HS-5 (cell line): Measurements from ENCODE around the gene KSR2.

Experiments used
- DNase-seq: peaks from one replicate; pipeline ENCODE4 v3.0.0-alpha.2; 2012; ENCODE audit warnings: low read depth

The KSR2 gene

DNA sequence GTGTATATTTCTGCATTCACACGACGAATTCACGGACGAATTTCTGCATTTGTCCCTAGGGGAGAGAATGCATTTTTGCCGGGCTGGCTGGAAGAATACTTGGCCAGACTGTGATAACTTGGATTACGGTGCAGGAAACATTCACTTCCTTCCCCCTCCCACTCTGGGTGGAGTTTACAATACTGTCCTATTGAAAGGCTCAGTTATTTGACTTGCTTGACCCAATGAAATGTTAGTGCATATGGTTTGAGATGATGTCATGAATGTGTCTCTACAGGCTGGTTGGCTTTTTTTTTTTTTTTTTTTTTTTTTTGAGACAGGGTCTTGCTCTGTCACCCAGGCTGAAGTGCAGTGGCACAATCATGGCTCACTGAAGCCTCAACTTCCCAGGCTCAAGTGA lies 516.7 kb downstream of the KSR2 start:
- no peak for DNase-seq

DNA sequence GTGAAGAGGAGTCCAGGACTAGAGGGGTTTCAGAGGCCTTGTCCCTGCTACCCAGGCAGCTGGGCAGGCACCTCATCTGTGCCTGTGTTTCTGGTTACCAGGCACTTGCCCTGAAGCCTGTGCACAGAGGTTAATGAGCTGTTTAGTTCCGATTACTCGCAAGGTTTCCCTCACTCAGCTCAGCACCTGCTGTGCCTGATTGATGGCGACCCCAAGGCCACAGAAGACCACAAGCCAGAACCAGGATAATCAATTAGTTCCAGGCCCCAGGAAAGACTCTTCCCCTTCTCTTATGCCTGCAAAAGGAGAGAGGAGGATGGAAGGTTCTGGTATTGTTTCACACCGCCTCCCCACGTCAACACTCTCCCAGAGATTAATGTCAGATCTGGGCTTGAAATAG lies 518.6 kb downstream of the KSR2 start:
- DNase-seq, result no peak

DNA sequence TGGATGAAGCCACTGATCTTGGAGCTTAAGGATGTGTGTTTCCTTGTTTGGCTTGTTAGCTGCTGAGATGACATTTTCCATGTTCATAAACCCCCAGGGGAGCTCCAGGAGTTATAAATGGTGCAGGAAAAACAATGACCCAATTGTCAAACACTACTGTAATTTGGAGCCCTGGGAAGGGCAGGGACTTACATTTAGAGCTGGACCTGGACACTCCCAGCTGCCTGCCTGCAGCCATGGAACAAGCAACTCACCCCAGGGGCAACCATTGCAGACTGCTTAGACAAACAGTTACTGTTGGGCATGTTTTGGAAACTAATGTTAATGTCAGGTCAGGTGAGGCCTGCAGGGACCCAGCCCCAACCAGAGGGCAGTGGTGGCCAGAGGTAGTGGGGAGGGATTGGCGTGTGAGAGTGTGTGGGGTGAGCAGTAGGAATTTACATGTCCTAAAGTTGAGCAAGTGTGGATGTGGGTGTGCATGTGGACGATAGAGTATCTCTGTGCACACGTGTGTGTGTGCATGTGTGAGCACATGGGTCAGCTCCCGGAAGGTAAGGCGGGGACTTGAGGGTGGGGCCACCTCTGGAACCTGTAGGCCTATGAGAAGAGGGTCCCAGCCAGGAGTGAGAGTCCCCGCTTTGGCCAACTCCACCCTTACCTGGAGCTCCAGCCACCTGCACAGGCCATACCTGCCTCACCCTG lies 521.0 kb downstream of the KSR2 start:
- no peak for DNase-seq

DNA sequence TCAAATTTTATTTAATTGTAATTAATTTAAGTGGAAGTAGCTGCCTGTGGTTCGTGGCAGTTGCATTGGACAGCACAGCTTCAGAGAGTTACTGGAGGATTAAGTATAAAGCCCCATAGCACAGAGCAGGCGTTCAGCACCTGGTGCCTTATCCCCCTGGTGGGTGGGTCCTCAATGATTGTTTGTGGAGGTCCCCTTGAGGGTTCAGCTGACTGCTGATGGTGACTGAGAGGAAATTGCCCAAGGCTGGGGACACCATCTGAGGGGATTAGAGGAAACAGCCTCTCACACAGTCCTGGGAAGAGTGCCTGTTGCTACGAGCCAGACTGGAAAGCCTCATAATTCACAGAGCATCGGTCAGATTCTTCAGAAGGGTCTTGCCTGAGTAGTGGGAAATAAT lies 524.0 kb downstream of the KSR2 start:
- no peak for DNase-seq

DNA sequence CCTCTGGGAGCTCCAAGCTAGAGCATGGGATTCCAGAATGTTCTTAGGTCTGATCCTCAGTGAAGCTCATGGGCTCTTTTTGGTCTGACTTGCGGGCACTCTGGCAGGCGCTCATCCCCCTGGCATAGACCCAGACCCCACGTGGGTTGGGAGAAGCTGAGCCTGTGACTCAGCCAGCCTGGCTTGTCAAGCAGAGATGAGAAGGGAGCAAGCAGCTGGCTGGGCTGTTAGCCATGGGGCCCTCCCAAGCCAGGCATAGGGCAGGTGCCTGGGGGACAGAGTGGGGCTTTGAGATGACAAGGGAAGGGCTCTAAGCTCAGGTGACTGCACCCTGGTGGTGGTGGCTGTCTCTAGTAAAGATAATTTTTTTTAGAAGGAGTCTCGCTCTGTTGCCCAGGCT lies 527.0 kb downstream of the KSR2 start:
- DNase-seq, result no peak

DNA sequence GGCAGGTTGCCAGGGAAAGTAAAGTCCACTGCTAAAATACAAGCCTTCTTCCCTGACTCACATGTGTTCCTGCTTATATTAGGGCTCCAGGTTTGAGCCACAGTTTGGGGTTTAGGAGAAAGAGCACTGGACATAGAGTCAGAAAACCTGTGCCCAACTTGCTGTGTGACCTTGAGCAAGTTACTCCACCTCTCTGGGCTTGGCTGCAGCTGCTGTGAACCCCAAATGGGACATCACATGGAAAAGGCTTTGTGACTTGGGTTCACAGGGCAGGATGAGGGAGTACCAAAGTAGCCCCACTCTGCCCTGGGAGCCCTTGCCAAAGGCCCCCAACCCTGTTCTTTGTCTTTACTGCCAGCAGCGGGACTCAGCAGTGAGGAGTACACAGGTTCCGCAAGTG lies 528.4 kb downstream of the KSR2 start:
- no peak for DNase-seq

DNA sequence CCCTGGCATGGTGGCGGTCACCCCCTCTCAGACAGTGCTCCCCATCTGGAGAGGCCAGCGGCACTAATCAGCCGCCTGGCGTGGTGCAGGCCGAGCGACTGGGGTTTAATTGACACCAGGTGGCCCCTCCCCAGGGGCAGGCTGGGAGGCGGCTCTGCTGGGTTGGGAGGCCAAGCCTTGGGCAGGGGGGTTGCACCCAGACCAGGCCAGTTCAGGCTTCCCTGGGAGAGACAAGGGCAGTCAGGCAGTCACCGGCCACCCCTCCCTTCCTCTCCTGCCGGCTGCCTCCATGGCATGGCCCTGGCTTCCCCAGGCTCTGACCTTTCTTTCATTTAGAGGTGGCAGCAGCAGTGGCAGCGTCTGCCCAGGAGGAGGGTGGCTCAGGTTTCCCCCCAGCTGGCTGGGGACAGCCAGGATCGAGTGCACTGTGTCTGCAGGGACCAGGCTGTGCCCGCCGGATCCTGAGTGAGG lies 529.2 kb downstream of the KSR2 start:
- DNase-seq, result no peak

DNA sequence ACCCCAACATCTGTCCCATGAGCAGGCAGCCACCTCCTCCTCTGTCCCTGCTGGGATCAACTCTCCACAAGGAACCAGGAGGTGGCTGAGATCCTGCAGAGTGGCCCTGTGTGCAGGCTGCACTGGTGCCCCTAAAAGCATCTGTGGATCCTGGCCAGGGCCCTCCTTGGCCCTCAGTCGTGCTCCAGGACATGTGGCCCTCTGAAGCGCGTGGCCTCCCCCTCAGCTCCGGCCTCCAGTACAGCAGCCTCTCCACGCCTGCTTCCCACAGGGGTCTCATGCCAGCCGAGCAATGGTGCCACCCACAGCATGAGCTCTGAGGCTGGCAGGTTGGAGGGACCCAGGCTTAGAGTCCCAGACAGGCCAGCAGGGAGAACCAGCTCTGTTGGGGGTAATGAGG lies 530.0 kb downstream of the KSR2 start:
- DNase-seq, result no peak

DNA sequence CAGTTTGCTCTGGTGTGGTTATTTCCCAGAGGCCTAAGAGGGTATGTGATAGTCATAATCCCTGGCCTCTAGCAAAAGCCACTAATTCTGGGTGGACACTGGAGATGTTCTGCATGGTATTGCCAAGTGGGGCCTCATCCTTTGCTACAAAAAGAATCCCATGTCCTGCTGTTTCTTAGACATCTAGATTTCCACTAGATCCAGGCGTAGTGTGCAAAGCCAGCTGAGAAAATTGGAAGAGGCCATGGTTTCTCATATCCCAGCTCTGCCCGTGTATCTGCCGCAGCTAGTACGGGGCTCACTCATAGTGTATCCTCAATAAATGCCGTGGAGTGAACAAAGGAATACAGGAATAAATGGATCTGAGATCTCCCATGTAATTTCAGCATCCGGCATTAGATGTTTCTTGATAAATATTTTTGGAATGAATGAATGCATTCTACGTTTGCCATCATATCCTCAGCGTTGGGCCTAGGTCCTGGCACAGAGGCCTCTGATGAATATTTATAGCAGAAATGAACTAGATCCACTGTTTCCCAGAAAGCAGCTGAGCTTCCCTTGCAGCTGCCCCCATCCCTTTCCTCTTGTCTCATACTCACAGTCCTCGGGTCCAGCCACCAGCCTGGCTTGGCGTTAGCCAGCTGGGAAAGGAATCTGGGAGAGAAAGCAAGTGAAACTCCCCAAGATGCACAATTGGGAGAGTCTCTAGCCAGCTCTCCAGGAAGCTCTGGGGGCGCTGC lies 531.1 kb downstream of the KSR2 start:
- DNase-seq, result no peak

DNA sequence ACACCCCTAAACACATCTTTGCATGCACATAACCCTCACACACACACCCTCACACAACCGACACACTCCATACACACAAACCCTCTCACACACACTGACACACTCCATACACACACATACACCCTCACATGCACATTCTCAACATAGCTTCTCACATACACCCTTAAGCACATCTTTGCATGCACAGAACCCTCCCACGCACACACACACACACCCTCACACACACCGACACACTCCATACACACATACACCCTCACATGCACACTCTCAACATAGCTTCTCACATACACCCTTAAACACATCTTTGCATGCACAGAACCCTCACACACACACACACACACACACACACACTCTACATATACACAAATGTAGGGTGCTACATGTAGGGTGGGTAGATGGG lies 534.9 kb downstream of the KSR2 start:
- DNase-seq, result no peak

DNA sequence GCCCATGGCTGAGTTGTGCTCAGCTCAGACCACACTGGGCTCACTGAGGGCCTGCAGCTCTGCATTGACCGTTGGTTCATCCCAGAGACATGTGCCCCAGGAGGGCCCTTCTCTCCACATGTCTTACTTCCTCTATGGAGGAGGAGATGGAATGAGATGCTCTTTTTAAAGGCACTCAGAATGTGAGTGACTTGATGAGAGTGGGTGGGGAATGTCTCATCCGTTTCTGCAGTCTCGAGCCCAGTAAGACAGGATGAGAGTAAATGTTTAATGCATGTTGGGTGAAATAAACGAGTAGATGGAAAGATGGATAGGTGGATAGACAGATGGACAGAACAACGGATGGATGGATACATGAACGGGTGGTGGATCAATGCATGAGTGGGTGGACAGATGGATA lies 538.5 kb downstream of the KSR2 start:
- no peak for DNase-seq

DNA sequence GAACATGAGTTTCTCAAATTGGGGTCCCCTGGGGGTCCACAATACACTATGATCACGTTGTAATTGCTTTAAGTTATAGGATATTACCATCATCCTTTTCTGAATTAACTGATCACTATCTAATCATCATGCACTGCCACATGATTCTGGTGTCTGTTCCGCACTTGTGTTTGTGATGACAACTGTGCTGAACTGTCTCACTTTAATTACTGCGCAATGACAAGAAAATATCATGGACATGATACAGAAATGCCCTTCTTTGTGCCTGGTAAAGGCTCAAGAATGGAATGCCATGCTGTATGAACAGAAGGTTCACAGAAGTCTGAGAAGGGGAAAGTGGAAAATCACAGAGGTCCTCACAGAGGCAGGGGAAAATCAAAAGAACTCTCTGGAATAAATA lies 541.6 kb downstream of the KSR2 start:
- no peak for DNase-seq

DNA sequence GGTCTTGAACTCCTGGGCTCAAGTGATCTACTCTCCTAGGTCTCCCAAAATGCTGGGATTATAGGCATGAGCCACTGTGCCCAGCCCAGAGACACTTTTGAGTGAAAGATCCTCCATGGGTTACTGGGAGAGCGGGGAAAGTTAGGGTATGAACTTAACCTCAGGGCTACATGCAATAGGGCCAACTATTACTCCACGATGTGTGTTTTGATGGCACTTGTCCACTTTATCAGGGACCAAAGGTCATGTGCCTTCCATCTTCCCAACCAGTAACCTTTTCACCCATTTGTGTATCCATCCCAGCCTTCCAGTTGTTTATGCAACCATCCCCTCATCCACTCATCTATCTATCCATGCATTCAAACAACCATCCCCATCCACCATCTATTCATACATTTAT lies 546.8 kb downstream of the KSR2 start:
- DNase-seq, result no peak

DNA sequence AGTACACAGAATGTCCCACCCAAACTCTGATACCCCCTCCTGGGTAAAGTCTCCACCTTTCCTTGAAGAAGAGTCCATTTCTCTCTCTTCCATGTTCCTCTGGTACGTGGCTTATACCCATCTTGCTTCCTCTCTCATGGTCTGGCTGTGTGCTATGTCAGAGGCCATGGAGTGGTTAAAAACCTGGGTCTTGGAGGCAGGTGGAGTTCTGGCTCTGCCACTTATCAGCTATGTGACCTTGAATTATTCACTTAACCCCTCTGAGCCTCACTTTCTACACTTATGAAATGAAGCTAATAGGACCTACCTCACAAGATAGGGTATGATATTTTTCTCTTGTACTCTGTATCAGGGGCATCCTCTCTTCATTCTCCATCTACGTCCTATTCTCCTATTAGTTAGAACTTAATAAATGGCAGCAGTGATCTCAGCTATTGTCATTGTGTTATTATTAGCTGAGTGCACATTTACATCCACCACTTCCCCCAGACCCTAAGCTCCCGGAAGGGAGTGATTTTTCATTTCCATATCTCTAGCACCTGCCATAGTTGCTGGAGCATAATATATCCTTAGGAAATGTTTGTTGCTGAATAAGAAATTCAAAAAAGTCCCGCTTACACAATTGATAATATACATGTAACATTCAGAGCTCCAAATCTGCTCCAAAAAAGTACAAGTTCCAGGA lies 547.6 kb downstream of the KSR2 start:
- DNase-seq, result no peak

DNA sequence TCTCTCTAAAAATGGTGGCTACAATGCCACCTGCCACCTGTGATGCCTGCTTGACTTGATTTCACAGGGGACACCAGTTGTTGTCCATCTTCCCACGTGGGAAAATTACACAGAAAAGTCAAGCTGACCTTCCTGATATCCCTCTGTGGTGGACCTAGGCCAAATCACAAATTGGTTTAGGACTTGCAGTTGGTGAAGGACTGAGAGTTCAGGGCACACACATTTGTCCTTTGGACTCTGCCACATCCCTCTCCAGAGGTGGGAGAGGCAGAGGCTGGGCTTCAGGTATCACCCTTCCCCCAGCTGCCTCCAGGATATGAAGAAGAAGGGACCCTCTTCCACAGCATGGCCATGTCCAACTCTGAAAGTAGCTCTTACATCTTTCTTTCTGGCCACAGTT lies 551.8 kb downstream of the KSR2 start:
- DNase-seq, result no peak

DNA sequence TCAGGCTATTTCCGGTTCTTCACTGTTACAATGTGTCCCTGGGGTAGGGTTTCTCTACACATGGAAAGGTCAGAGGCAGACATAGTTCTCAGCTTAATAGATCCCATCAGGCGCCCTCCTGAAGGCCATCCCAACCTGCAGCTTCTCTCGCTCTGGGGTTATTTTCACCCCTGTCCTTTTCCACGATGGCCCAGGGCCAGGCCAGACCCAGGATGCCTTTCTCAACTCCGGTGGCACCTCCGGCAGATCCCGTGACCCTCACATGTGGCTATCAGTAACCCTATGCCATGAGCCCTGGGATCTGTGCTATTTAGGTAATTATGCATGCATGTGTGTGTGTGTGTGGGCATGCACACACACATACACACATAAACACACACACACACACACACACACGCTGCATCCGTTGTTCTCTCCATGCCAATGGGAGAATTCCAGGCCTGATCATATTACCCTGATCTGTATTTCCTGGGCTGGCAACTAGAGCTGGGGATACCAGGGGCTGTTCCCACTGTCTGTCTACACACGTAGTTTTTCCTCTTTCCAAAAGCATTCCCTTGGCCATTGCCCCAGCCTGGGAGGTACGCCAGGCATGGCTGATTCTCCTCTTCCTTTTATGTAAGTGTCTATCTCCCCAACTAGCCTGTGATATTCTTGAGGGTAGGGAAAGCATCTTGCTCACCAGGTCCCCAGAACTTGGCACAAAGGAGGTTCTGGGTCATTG lies 556.2 kb downstream of the KSR2 start:
- no peak for DNase-seq

DNA sequence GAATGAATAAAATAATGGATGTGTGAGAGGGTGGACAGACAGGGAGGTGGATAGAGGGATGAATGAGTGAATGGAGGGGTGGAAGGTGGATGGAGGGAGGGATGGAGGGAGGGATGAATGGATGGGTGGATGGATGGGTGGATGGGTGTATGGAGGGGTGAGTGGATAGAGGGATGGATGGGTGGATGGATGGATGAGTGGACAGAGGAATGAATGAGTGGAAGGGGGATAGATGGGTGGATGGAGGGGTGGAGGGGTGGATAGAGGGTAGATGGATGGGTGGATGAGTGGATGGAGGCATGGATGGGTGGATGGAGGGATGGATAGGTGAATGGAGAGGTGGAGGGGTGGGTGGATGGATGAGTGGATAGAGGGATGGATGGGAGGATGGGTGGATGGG lies 559.5 kb downstream of the KSR2 start:
- no peak for DNase-seq

DNA sequence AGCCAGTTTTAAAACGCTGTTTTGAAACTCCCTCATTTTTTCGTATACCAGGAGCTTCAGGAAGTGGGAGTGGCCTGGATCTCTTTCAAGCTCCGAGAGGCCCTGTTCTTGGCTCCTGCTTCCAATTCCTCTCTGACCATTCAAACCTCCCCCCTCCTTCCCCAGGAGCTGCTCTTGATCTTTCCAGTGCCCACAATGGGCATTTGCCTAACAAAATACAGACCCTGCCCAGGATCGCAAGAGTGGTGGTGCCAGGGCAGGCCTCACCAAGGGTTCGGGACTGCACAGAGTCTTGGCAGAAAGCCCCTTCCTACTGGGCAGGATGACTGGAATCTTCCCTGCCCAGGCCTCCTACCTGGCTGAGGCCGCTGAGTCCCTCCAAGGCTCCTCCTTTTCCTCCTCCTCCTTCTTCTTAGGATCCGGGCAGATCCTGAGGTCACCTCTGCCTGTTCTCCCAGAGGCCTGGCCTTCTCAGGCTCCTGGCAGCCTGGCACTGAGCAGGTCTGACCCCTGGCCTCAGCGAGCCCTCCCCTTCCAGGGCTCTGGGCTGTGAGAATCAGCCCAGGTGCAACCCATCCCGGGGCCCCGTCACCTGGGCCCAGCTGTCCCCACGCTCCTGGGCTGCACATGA lies 560.5 kb downstream of the KSR2 start:
- no peak for DNase-seq

DNA sequence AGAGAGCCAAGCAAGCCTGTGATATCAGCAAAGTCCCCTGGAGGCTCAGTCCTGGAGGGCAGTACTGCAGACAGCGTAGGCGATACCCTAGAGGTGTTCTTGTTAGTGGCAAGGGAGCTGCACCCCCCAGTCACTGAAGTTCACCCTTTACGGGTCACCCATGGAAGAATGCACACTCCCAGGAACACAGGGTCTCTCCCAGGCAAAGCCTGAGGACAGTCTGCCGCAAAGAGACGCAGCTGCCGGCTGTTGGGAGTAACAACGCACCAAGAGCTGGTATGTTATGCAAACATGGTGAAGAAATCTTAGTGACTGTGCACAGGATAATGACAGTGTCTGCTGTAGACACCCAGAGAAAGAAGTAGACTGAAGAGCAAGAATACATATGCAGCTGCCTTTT lies 563.9 kb downstream of the KSR2 start:
- no peak for DNase-seq

DNA sequence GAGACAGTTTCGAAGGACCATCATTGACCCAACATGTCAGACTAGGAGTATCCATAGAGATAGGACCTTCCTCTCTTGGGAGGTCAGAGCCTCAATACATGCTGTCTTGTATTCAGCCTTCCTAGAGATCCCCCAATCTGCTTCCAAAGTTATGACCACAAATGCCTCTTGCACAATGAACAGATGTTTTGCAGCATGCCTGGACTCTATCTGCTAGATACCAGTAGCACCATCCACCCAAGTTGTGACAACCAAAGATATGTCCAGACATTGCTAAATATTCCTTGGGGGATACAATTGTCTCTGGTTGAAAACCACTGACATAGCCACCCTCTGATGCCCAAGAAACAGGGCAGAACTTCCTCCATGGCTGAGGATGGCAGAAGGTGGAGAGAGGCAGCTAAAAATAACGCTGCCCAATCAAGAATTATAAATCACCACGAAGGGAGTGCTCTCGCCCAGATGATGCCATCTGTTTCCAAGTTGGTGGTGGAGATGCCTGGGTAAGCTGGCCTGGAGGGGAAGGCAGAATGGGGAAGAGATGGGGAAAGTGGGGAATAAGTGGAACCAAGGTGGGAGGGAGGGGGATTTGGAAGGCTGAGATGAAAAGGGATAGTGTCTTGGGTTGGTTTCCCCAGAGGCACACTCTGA lies 564.5 kb downstream of the KSR2 start:
- DNase-seq, result no peak

DNA sequence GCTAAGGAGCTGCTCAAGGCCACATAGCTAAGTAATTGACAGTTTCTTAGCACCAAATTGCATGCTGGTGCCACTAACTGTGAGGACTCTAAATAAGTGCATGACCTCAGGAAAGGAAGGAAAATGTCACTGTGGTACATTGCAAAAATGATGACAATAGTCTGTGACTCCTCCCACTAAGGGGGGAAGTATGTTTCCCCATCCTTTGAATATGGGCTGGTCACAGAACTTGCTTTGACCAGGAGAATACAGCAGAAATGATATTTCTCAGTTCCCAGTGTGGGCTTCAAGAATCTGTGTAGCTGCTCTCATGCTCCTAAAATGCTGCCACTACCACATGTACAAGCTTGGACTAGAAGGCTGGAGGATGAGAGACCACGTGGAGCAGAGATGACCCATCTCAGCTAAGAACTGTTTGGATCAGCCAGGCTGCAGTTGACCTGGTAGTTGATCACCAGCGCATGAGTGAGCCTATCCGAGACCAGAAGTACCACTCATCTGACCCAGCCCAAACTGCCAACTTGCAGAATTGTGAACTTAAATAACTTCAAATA lies 565.1 kb downstream of the KSR2 start:
- DNase-seq, result no peak
